ENCODE measurements around the gene CAPN11. TPM values are rescaled to one million over a fixed set of nuclear protein-coding genes. Genes with fewer than 3 reads are reported as not detected.

Gene CAPN11
- total and polyA plus RNA-seq, 9 donors = 0.17 to 0.38 (median 0.20) TPM; not detected in 4

GRCh38 chr6:44178424-44179071 lies 19.9 kb downstream of the CAPN11 start:
- 69 to 82% (median 78%) methylated on average over 9 of the region's 9 CpGs for WGBS, 3 donors
- Histone ChIP-seq H3K4me1 (ENCODE audit: insufficient read depth) (peaks cover 3% of the 10 kb centered on the region), H3K27ac (no peak overlapping the region), H3K27me3 (no peaks in the 10 kb centered on the region), H3K9me3 (no peaks in the 10 kb centered on the region), H3K4me3 (no peak overlapping the region), H3K36me3 (no peaks in the 10 kb centered on the region)
- TF ChIP-seq CTCF (IDR thresholded peaks at IDR 0.05) (no peak), EP300 (IDR thresholded peaks at IDR 0.05) (no peak), POLR2A (IDR thresholded peaks at IDR 0.05) (no peak)
- intact Hi-C loops (cut with DNase I) = loop anchor here in 3 of 4 donors (5.0 to 10.0 kb wide), 3 partner anchors 49 to 666 kb away; partner anchors contain the start of gene LRRC73 (in 1 of the 3)
- no peak for DNase-seq

- no peaks in the 10 kb centered on the region for H3K9me3 ChIP-seq
- H3K27me3 ChIP-seq = no peaks in the 10 kb centered on the region
- H3K4me1 ChIP-seq (ENCODE audit: insufficient read depth) = peaks cover 3% of the 10 kb centered on the region
- DNase-seq = no peak
- intact Hi-C loops (cut with DNase I) = loop anchor here in 3 of 4 donors (5.0 to 10.0 kb wide), 3 partner anchors 48 to 667 kb away; partner anchors contain the start of gene LRRC73 (in 1 of the 3)
- no peak overlapping the region for H3K27ac ChIP-seq
- whole genome bisulfite sequencing, 3 donors = 32 to 45% (median 35%) methylated on average over 4 of the region's 4 CpGs
- no peaks in the 10 kb centered on the region for H3K36me3 ChIP-seq
- TF ChIP-seq POLR2A (IDR thresholded peaks at IDR 0.05) = no peak
- no peak for TF ChIP-seq EP300 (IDR thresholded peaks at IDR 0.05)
- TF ChIP-seq CTCF (IDR thresholded peaks at IDR 0.05) = no peak
- H3K4me3 ChIP-seq = no peak overlapping the region
Observed at GRCh38 chr6:44179072-44179536, 20.5 kb downstream of the CAPN11 start.

GRCh38 chr6:44179648-44180047 lies 21.0 kb downstream of the CAPN11 start:
- intact Hi-C loops (cut with DNase I) = loop anchor here in 3 of 4 donors (5.0 to 10.0 kb wide), 3 partner anchors 48 to 667 kb away; partner anchors contain the start of gene LRRC73 (in 1 of the 3)
- H3K4me1 ChIP-seq (ENCODE audit: insufficient read depth) = peaks cover 3% of the 10 kb centered on the region
- no peaks in the 10 kb centered on the region for H3K27me3 ChIP-seq
- TF ChIP-seq POLR2A (IDR thresholded peaks at IDR 0.05) (no peak), CTCF (IDR thresholded peaks at IDR 0.05) (no peak), EP300 (IDR thresholded peaks at IDR 0.05) (no peak)
- no peaks in the 10 kb centered on the region for H3K36me3 ChIP-seq
- H3K4me3 ChIP-seq = no peak overlapping the region
- 88 to 96% (median 94%) methylated on average over 7 of the region's 7 CpGs for WGBS, 3 donors
- no peak for DNase-seq
- H3K27ac ChIP-seq = no peak overlapping the region
- no peaks in the 10 kb centered on the region for H3K9me3 ChIP-seq

- no peaks in the 10 kb centered on the region for H3K9me3 ChIP-seq
- H3K36me3 ChIP-seq = no peaks in the 10 kb centered on the region
- intact Hi-C loops (cut with DNase I) = no loop called here
- no peak overlapping the region for H3K27ac ChIP-seq
- 93 to 96% (median 95%) methylated on average over 4 of the region's 4 CpGs for WGBS, 3 donors
- no peaks in the 10 kb centered on the region for H3K27me3 ChIP-seq
- peaks cover 3% of the 10 kb centered on the region for H3K4me1 ChIP-seq (ENCODE audit: insufficient read depth)
- TF ChIP-seq EP300 (IDR thresholded peaks at IDR 0.05) (no peak), CTCF (IDR thresholded peaks at IDR 0.05) (no peak), POLR2A (IDR thresholded peaks at IDR 0.05) (no peak)
- DNase-seq = no peak
- no peak overlapping the region for H3K4me3 ChIP-seq
Observed at GRCh38 chr6:44180406-44180805, 21.8 kb downstream of the CAPN11 start.
